Stomach (tissue), 9 donors: ENCODE results near the gene SANBR. TPM values are rescaled to one million over a fixed set of nuclear protein-coding genes. Genes with fewer than 3 reads are reported as not detected.

ENCODE experiments used
- DNase-seq, 2 donors: peaks; one replicate each; pipeline versions ENCODE4 v3.0.0 to v3.0.0-alpha.2; 2013 to 2019
- H3K27ac ChIP-seq, 5 donors: fragments of 200-600 bp in 4 of 5; sonication (generic) in 4 of 5; one replicate each; pipeline ENCODE4 v1.5.1; 2013 to 2019; ENCODE audit warnings: mild to moderate bottlenecking in 1 of 5, moderate library complexity in 1 of 5
- H3K27me3 ChIP-seq, 3 donors: fragments of 200-600 bp; sonication (generic); one replicate each; pipeline ENCODE4 v1.5.1; 2017 to 2019; ENCODE audit warnings: mixed run types in 1 of 3
- H3K36me3 ChIP-seq, 4 donors: fragments of 200-600 bp; sonication (generic); 1 replicate in 3 of 4; 2 replicates in 1 of 4; pipeline ENCODE4 v1.5.1; 2016 to 2019
- H3K4me1 ChIP-seq, 4 donors: fragments of 200-600 bp; sonication (generic); one replicate each; pipeline ENCODE4 v1.5.1; 2016 to 2019
- H3K4me3 ChIP-seq, 4 donors: fragments of 200-600 bp; sonication (generic) in 3 of 4; one replicate each; pipeline ENCODE4 v1.5.1; 2016 to 2019; ENCODE audit warnings: mild to moderate bottlenecking in 1 of 4
- H3K9me3 ChIP-seq, 4 donors: fragments of 200-600 bp; sonication (generic); one replicate each; pipeline ENCODE4 v1.5.1; 2016 to 2019
- CTCF ChIP-seq, 7 experiments: fragments of 450-650 bp in 4 of 7; fragments of 200-600 bp in 3 of 7; sonication (generic) in 3 of 7; IDR thresholded peaks; one replicate each; pipeline ENCODE4 v1.5.1; 2016 to 2019; ENCODE audit warnings: antibody characterized with exemption in 7 of 7, control low read depth in 2 of 7, mild to moderate bottlenecking in 1 of 7
- EP300 ChIP-seq: sonication (generic); formaldehyde crosslinking; IDR thresholded peaks from one replicate; pipeline ENCODE4 v1.6.1; 2017; ENCODE audit warnings: antibody characterized with exemption
- POLR2A ChIP-seq, 4 donors: fragments of 450-650 bp; IDR thresholded peaks; one replicate each; pipeline ENCODE4 v1.6.1; 2016; ENCODE audit warnings: antibody characterized with exemption in 4 of 4, control low read depth in 2 of 4, mild to moderate bottlenecking in 1 of 4, moderate library complexity in 1 of 4
- POLR2AphosphoS5 ChIP-seq, 3 donors: sonication (generic); formaldehyde crosslinking; IDR thresholded peaks; one replicate each; pipeline ENCODE4 v1.6.1; 2016; ENCODE audit warnings: antibody characterized with exemption in 3 of 3
- WGBS, 5 donors: extraction: QIAGEN DNeasy Blood & Tissue Kit in 3 of 5; methylation state at CpG; one replicate each; pipeline versions ENCODE4 v1.1.5 to v1.1.7; 2013 to 2018; 5-methylcytosine and 5-hydroxymethylcytosine counted together
- intact Hi-C: fragments of 100-400 bp; cut with DNase I; formaldehyde crosslinking; loops from one replicate; pipeline ENCODE4 v1.15.1; 2023; ENCODE audit warnings: low total_unique reads
- polyA plus RNA-seq, 3 donors: library from polyadenylated mRNA; stranded (reverse); fragments of 200-250 nt; gene quantifications; one replicate each; pipeline ENCODE4 v1.2.3, GENCODE V29; 2013
- total RNA-seq, 5 donors: library from RNA; depleted of rRNA; stranded (reverse); fragments of >200 nt; gene quantifications; one replicate each; pipeline versions ENCODE4 v1.1.0 to v1.2.3, GENCODE V29; 2014 to 2016
- donor health status: healthy with polysubstance abuse.
- donor health status: Bipolar disorder and iron deficiency.
- donor health status: healthy.

The SANBR gene
- total and polyA plus RNA-seq, 8 donors = 1.2 to 48.7 (median 6.3) TPM

DNA sequence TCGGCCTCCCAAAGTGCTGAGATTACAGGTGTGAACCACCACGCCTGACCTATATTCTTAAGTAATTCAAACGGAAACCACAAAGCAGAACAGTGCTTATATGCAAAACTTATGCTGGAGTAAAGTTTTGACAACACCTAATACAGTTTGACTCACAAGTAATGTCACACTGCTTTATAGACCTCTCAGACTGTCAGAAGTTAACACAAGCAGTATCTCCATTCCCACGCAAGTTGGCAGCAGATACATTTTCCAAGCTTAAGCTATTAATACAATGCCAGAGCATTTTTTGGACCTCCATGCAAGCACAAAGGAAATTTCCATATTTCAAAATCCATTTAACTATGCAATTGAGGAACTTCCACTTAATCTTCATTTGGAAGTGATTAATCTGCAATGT, 21.0 kb upstream of the SANBR start:
- Histone ChIP-seq H3K4me3 (no peak overlapping the region), H3K36me3 (peaks cover 17 to 43% (median 34%) of the 10 kb centered on the region in 4 donors), H3K27me3 (no peaks in the 10 kb centered on the region), H3K4me1 (peaks cover 0 to 28% (median 20%) of the 10 kb centered on the region in 4 donors), H3K27ac (no peak overlapping the region), H3K9me3 (no peaks in the 10 kb centered on the region)
- DNase-seq = peak in 1 of 2 donors; percentile 15
- WGBS, 5 donors = 52 to 69% (median 64%) methylated on average over 4 of the region's 4 CpGs
- no peak for TF ChIP-seq EP300
- TF ChIP-seq POLR2A (IDR thresholded peaks at IDR 0.05) = no peak
- no peak for TF ChIP-seq POLR2AphosphoS5 (IDR thresholded peaks at IDR 0.05)
- TF ChIP-seq CTCF (IDR thresholded peaks at IDR 0.05) = no peak
- intact Hi-C loops = no loop called here

GRCh38 chr2:61045226-61045625, 20.4 kb upstream of the SANBR start:
- H3K27ac ChIP-seq = peak overlapping the region in 1 of 5 donors; percentile 40
- no peak for TF ChIP-seq POLR2A (IDR thresholded peaks at IDR 0.05)
- no peak for TF ChIP-seq POLR2AphosphoS5 (IDR thresholded peaks at IDR 0.05)
- no peak for TF ChIP-seq EP300
- no peak for TF ChIP-seq CTCF (IDR thresholded peaks at IDR 0.05)
- H3K4me3 ChIP-seq = no peak overlapping the region
- no peaks in the 10 kb centered on the region for H3K27me3 ChIP-seq
- H3K36me3 ChIP-seq = peaks cover 17 to 49% (median 40%) of the 10 kb centered on the region in 4 donors
- intact Hi-C loops = no loop called here
- H3K9me3 ChIP-seq = no peaks in the 10 kb centered on the region
- peaks cover 0 to 28% (median 20%) of the 10 kb centered on the region in 4 donors for H3K4me1 ChIP-seq
- DNase-seq = no peak
- WGBS, 5 donors = 67 to 82% (median 77%) methylated on average over 2 of the region's 2 CpGs

DNA sequence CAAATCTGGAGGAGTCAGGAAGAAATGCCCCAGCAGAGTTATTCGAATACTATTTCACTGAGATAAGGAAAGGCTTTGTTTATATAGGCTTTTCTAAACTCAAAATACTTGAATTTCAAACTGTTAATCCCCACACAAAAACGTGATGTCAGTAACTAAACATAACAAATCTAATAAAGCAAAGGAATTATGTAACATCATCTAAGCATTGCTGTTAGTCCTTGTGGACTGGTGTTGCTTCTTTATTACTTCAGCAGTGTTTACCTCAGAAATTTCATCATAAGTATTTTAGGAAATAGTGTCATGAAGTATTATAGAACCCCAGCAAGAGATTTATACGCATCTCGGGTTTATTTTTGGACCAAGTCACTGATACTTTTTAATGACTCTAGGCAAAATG, 19.7 kb upstream of the SANBR start:
- 37 to 51% (median 43%) methylated on average over 4 of the region's 4 CpGs for WGBS, 5 donors
- TF ChIP-seq POLR2A (IDR thresholded peaks at IDR 0.05) (no peak), CTCF (IDR thresholded peaks at IDR 0.05) (no peak), EP300 (no peak), POLR2AphosphoS5 (IDR thresholded peaks at IDR 0.05) (no peak)
- Histone ChIP-seq H3K27ac (peak overlapping the region in 1 of 5 donors; percentile 40), H3K36me3 (peaks cover 20 to 57% (median 47%) of the 10 kb centered on the region in 4 donors), H3K9me3 (no peaks in the 10 kb centered on the region), H3K4me3 (no peak overlapping the region), H3K4me1 (peaks cover 0 to 28% (median 20%) of the 10 kb centered on the region in 4 donors), H3K27me3 (no peaks in the 10 kb centered on the region)
- intact Hi-C loops = no loop called here
- DNase-seq = no peak

- peaks cover 13 to 45% (median 40%) of the 10 kb centered on the region in 4 donors for H3K36me3 ChIP-seq
- H3K9me3 ChIP-seq = no peaks in the 10 kb centered on the region
- H3K27me3 ChIP-seq = no peaks in the 10 kb centered on the region
- TF ChIP-seq POLR2A (IDR thresholded peaks at IDR 0.05) (no peak), EP300 (no peak), POLR2AphosphoS5 (IDR thresholded peaks at IDR 0.05) (no peak)
- H3K27ac ChIP-seq = no peak overlapping the region
- WGBS, 5 donors = 16 to 49% (median 31%) methylated on average over 2 of the region's 2 CpGs
- intact Hi-C loops = no loop called here
- DNase-seq = peak in 1 of 2 donors; percentile 60
- peaks cover 0 to 14% (median 7%) of the 10 kb centered on the region in 4 donors for H3K4me1 ChIP-seq
- H3K4me3 ChIP-seq = no peak overlapping the region
Measured at GRCh38 chr2:61055557-61055956, 10.1 kb upstream of the SANBR start.

DNA sequence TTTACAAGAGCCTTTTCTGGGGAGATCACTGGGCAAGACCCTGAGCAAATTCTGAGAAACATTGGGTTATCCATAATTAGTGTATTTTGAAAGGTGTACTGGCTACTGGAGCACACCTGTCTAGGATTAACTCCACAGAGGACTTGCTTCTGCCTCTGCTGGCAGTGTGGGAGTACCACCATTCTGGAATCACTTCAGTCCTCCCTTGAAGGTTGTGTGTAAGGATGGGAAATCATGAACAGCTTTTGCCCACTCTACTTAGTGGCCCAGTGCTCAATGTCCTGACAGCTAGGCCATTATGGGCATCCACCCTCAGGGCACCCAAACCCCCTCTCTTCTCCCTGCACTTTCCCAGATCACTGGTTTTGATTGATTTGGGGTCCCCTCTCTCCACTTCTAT, 8.1 kb upstream of the SANBR start:
- Histone ChIP-seq H3K27me3 (no peaks in the 10 kb centered on the region), H3K4me1 (peaks cover 0 to 14% (median 7%) of the 10 kb centered on the region in 4 donors), H3K4me3 (no peak overlapping the region), H3K9me3 (no peaks in the 10 kb centered on the region), H3K36me3 (peaks cover 3 to 30% (median 25%) of the 10 kb centered on the region in 4 donors), H3K27ac (no peak overlapping the region)
- no peak for DNase-seq
- no peak for TF ChIP-seq POLR2A (IDR thresholded peaks at IDR 0.05)
- no peak for TF ChIP-seq EP300
- no peak for TF ChIP-seq POLR2AphosphoS5 (IDR thresholded peaks at IDR 0.05)
- TF ChIP-seq CTCF (IDR thresholded peaks at IDR 0.05) = no peak
- intact Hi-C loops = no loop called here
